H9 (cell line): ENCODE measurements around the gene GPR137. TPM values are rescaled to one million over a fixed set of nuclear protein-coding genes. Genes with fewer than 3 reads are reported as not detected.

Experiments used
- DNase-seq: peaks from one replicate; pipeline ENCODE4 v3.0.0-alpha.2; 2017
- H2AFZ ChIP-seq: one replicate; pipeline ENCODE4 v1.6.1; 2013; ENCODE audit warnings: mild to moderate bottlenecking, low read length, control low read depth, moderate library complexity
- H2AK5ac ChIP-seq: 2 replicates; pipeline ENCODE4 v1.6.1; 2013; ENCODE audit warnings: low read length, control low read depth, mixed read lengths; ENCODE audit not compliant: insufficient read length
- H2BK120ac ChIP-seq: one replicate; pipeline ENCODE4 v1.6.1; 2013; ENCODE audit warnings: low read depth, mild to moderate bottlenecking, low read length, control low read depth, inconsistent platforms; ENCODE audit not compliant: poor library complexity, severe bottlenecking
- H2BK12ac ChIP-seq: 2 replicates; pipeline ENCODE4 v1.6.1; 2013; ENCODE audit warnings: low read length, control low read depth, mixed read lengths, low read depth; ENCODE audit not compliant: insufficient read length
- H2BK15ac ChIP-seq: 2 replicates; pipeline ENCODE4 v1.6.1; 2013; ENCODE audit warnings: low read depth, low read length, control low read depth
- H2BK20ac ChIP-seq: one replicate; pipeline ENCODE4 v1.6.1; 2013; ENCODE audit warnings: low read depth, mild to moderate bottlenecking, low read length, control low read depth, inconsistent platforms; ENCODE audit not compliant: poor library complexity, severe bottlenecking
- H2BK5ac ChIP-seq: 2 replicates; pipeline ENCODE4 v1.6.1; 2013; ENCODE audit warnings: low read length, control low read depth, mixed read lengths; ENCODE audit not compliant: insufficient read length
- H3K14ac ChIP-seq: 2 replicates; pipeline ENCODE4 v1.6.1; 2013; ENCODE audit warnings: low read length, control low read depth; ENCODE audit not compliant: insufficient read depth
- H3K18ac ChIP-seq: 2 replicates; pipeline ENCODE4 v1.6.1; 2013; ENCODE audit warnings: low read depth, mild to moderate bottlenecking, mixed read lengths, low read length, control low read depth; ENCODE audit not compliant: insufficient read length
- H3K23ac ChIP-seq: 2 replicates; pipeline ENCODE4 v1.6.1; 2013; ENCODE audit warnings: low read length, control low read depth, mixed read lengths, low read depth; ENCODE audit not compliant: insufficient read length
- H3K23me2 ChIP-seq: 2 replicates; pipeline ENCODE4 v1.6.1; 2013; ENCODE audit warnings: low read depth, mild to moderate bottlenecking, mixed read lengths, low read length, control low read depth; ENCODE audit not compliant: insufficient read length, poor library complexity, severe bottlenecking
- H3K27ac ChIP-seq: 2 replicates; pipeline ENCODE4 v1.5.1; 2013; ENCODE audit warnings: low read length, control low read depth, mixed read lengths, low read depth; ENCODE audit not compliant: insufficient read length
- H3K27me3 ChIP-seq: 2 replicates; pipeline ENCODE4 v1.6.1; 2013; ENCODE audit warnings: low read length, control low read depth, inconsistent platforms; ENCODE audit not compliant: insufficient read depth
- H3K4ac ChIP-seq: 2 replicates; pipeline ENCODE4 v1.6.1; 2013; ENCODE audit warnings: low read depth, mild to moderate bottlenecking, control low read depth, inconsistent platforms, low read length, moderate library complexity
- H3K4me1 ChIP-seq: 2 replicates; pipeline ENCODE4 v1.6.1; 2013; ENCODE audit warnings: low read length, control low read depth, inconsistent platforms; ENCODE audit not compliant: insufficient read depth
- H3K4me2 ChIP-seq: 2 replicates; pipeline ENCODE4 v1.6.1; 2013; ENCODE audit warnings: low read length, control low read depth, mixed read lengths; ENCODE audit not compliant: insufficient read length, insufficient read depth
- H3K56ac ChIP-seq: 2 replicates; pipeline ENCODE4 v1.6.1; 2013; ENCODE audit warnings: low read depth, mild to moderate bottlenecking, mixed read lengths, low read length, control low read depth; ENCODE audit not compliant: insufficient read length
- H3K79me1 ChIP-seq: 2 replicates; pipeline ENCODE4 v1.6.1; 2013; ENCODE audit warnings: low read depth, mild to moderate bottlenecking, moderate library complexity, low read length, control low read depth, inconsistent platforms; ENCODE audit not compliant: insufficient read depth, poor library complexity, severe bottlenecking
- H3K79me2 ChIP-seq: 2 replicates; pipeline ENCODE4 v1.6.1; 2013; ENCODE audit warnings: low read length, control low read depth, inconsistent platforms; ENCODE audit not compliant: insufficient read depth
- H3K9ac ChIP-seq: 2 replicates; pipeline ENCODE4 v1.6.1; 2013; ENCODE audit warnings: low read length, control low read depth, mixed read lengths; ENCODE audit not compliant: insufficient read length; ENCODE audit errors: extremely low read depth
- H3K9me3 ChIP-seq: one replicate; pipeline ENCODE4 v1.6.1; 2013; ENCODE audit warnings: low read depth, low read length, inconsistent platforms; ENCODE audit not compliant: control insufficient read depth
- H3T11ph ChIP-seq: one replicate; pipeline ENCODE4 v1.6.1; 2013; ENCODE audit warnings: mild to moderate bottlenecking, low read length, control low read depth, inconsistent platforms
- H4K20me1 ChIP-seq: one replicate; pipeline ENCODE4 v1.6.1; 2013; ENCODE audit not compliant: control insufficient read depth, insufficient read length, insufficient read depth
- H4K5ac ChIP-seq: 2 replicates; pipeline ENCODE4 v1.6.1; 2013; ENCODE audit warnings: low read depth, mild to moderate bottlenecking, mixed read lengths, low read length, control low read depth; ENCODE audit not compliant: insufficient read length
- H4K8ac ChIP-seq: replicated peaks from 2 replicates; pipeline ENCODE4 v1.6.1; 2013; ENCODE audit warnings: low read length, control low read depth, mixed read lengths, low read depth; ENCODE audit not compliant: insufficient read length
- H4K91ac ChIP-seq: 2 replicates; pipeline ENCODE4 v1.6.1; 2013; ENCODE audit warnings: low read depth, mild to moderate bottlenecking, moderate library complexity, mixed read lengths, low read length, control low read depth; ENCODE audit not compliant: insufficient read length
- H3K27ac Mint-ChIP-seq, 3 experiments: 2 replicates in 2 of 3; 3 replicates in 1 of 3; pipeline ENCODE4 v1.8.0; 2020 to 2021; ENCODE audit warnings: mixed read lengths in 3 of 3, mild to moderate bottlenecking in 1 of 3, moderate library complexity in 1 of 3
- H3K27me3 Mint-ChIP-seq: 2 replicates; pipeline ENCODE4 v1.8.0; 2021; ENCODE audit warnings: low read depth, mild to moderate bottlenecking, moderate library complexity, mixed read lengths
- H3K36me3 Mint-ChIP-seq, 3 experiments: 2 replicates in 2 of 3; 3 replicates in 1 of 3; pipeline ENCODE4 v1.8.0; 2020 to 2021; ENCODE audit warnings: low read depth in 3 of 3, mixed read lengths in 3 of 3; ENCODE audit not compliant: insufficient read depth in 1 of 3
- H3K4me1 Mint-ChIP-seq, 2 experiments: 2 replicates each; pipeline ENCODE4 v1.8.0; 2020; ENCODE audit warnings: mixed read lengths in 2 of 2
- H3K4me3 Mint-ChIP-seq, 2 experiments: 2 replicates in 1 of 2; 3 replicates in 1 of 2; pipeline ENCODE4 v1.8.0; 2020 to 2021; ENCODE audit warnings: mild to moderate bottlenecking in 2 of 2, mixed read lengths in 2 of 2, moderate library complexity in 1 of 2
- H3K9me3 Mint-ChIP-seq, 2 experiments: 2 replicates in 1 of 2; 3 replicates in 1 of 2; pipeline ENCODE4 v1.8.0; 2020; ENCODE audit warnings: mild to moderate bottlenecking in 2 of 2, mixed read lengths in 2 of 2, moderate library complexity in 1 of 2
- WGBS: extraction: QIAGEN DNeasy Blood & Tissue Kit; methylation state at CpG from one replicate; pipeline ENCODE4 v1.1.7; 2013; ENCODE audit warnings: missing lambda C conversion rate, low lambda C conversion rate, mixed read lengths; ENCODE audit not compliant: insufficient read length; ENCODE audit errors: extremely low coverage; 5-methylcytosine and 5-hydroxymethylcytosine counted together
- total RNA-seq: library from RNA; stranded (reverse); gene quantifications from 2 replicates; pipeline ENCODE4 v1.2.1, GENCODE V29; 2021
- TF ChIP-seq, protein P1 (sequence below): fragments of 200-600 bp; sonication (generic); conservative IDR thresholded peaks from 3 replicates; pipeline ENCODE4 v1.8.0; 2021; ENCODE audit warnings: antibody characterized with exemption, mild to moderate bottlenecking

The GPR137 gene
- total RNA-seq, 1 experiment from 2014 or later = 39.6 TPM

DNA sequence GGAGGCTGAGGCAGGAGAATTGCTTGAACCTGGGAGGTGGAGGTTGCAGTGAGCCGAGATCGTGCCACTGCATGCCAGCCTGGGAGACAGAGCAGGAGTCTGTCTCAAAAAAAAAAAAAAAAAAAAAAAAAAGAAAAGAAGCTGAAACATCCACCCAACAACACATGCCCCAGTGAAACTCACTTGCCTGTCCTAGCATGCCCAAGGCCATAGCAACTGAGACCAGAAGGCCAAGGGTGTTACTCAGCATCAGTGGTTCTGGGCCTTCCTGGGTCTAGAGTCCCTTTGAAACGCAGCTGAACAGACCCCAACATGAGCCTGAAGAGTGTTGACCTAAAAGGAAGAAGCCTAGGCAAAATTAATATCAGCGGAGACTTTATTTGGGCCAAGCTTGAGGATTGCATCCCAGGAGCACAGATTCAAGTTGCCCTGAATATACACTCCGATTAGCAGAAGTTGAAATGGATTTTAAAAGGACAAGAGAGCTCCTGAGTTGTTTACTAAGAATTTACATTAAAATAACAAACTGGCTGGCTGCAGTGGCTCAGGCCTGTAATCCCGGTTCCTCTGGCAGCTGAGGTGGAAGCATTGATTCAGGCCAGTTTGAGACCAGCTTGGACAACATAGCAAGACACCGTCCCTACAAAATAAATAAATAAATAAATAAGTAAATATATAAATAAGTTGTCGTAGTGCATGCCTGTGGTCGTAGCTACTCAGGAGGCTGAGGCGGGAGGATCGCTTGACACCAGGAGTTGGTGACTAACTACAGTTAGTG is 39.2 kb downstream of the GPR137 start:
- no peak for DNase-seq
- H3K4me3 Mint-ChIP-seq = peak overlapping the region in 1 of 2 experiments; percentile 3; a peak in 1 of 5 replicates
- Histone ChIP-seq H2BK5ac (no peak overlapping the region), H3T11ph (no peak overlapping the region), H3K14ac (no peak overlapping the region), H3K4me2 (no peak overlapping the region), H4K5ac (no peak overlapping the region), H2AK5ac (no peak overlapping the region), H3K9ac (no peak overlapping the region), H3K9me3 (no peaks in the 10 kb centered on the region), H2BK15ac (no peak overlapping the region), H2BK20ac (no peak overlapping the region), H3K4ac (no peak overlapping the region), H3K23ac (no peak overlapping the region), H3K4me1 (no peaks in the 10 kb centered on the region; the same call in 1 of the 2 replicates), H4K8ac (no peak overlapping the region), H3K23me2 (no peaks in the 10 kb centered on the region), H2BK120ac (no peak overlapping the region), H3K79me2 (no peaks in the 10 kb centered on the region), H3K18ac (no peak overlapping the region), H3K27ac (peak overlapping the region; percentile 34), H3K56ac (no peak overlapping the region), H2BK12ac (no peak overlapping the region), H4K91ac (no peak overlapping the region), H3K79me1 (no peaks in the 10 kb centered on the region), H2AFZ (no peak overlapping the region), H4K20me1 (peaks cover 2% of the 10 kb centered on the region), H3K27me3 (no peaks in the 10 kb centered on the region)
- H3K27ac Mint-ChIP-seq = peak overlapping the region; percentile 8 to 95 (median 93); a peak in 4 of 7 replicates
- peaks cover 9 to 22% (median 19%) of the 10 kb centered on the region in 3 experiments; a peak in 6 of 7 replicates for H3K36me3 Mint-ChIP-seq
- TF ChIP-seq, protein P1, sequence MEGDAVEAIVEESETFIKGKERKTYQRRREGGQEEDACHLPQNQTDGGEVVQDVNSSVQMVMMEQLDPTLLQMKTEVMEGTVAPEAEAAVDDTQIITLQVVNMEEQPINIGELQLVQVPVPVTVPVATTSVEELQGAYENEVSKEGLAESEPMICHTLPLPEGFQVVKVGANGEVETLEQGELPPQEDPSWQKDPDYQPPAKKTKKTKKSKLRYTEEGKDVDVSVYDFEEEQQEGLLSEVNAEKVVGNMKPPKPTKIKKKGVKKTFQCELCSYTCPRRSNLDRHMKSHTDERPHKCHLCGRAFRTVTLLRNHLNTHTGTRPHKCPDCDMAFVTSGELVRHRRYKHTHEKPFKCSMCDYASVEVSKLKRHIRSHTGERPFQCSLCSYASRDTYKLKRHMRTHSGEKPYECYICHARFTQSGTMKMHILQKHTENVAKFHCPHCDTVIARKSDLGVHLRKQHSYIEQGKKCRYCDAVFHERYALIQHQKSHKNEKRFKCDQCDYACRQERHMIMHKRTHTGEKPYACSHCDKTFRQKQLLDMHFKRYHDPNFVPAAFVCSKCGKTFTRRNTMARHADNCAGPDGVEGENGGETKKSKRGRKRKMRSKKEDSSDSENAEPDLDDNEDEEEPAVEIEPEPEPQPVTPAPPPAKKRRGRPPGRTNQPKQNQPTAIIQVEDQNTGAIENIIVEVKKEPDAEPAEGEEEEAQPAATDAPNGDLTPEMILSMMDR = no peak
- no peaks in the 10 kb centered on the region for H3K9me3 Mint-ChIP-seq
- peaks cover 12 to 20% of the 10 kb centered on the region in 2 experiments for H3K4me1 Mint-ChIP-seq
- peaks cover 5% of the 10 kb centered on the region for H3K27me3 Mint-ChIP-seq
- WGBS = no CpG with 5 or more reads among the region's 11 CpGs
